GM21390 (cell line): ENCODE data around the gene TMEM208.
A peak's percentile ranks its signal among the peaks of the same experiment; 100 is the strongest.

Source experiments
- ATAC-seq: cut with Tn5 transposase; IDR thresholded peaks from one replicate; pipeline ENCODE4 v1.9.1; 2021; ENCODE audit not compliant: unreplicated experiment

TMEM208 gene

DNA sequence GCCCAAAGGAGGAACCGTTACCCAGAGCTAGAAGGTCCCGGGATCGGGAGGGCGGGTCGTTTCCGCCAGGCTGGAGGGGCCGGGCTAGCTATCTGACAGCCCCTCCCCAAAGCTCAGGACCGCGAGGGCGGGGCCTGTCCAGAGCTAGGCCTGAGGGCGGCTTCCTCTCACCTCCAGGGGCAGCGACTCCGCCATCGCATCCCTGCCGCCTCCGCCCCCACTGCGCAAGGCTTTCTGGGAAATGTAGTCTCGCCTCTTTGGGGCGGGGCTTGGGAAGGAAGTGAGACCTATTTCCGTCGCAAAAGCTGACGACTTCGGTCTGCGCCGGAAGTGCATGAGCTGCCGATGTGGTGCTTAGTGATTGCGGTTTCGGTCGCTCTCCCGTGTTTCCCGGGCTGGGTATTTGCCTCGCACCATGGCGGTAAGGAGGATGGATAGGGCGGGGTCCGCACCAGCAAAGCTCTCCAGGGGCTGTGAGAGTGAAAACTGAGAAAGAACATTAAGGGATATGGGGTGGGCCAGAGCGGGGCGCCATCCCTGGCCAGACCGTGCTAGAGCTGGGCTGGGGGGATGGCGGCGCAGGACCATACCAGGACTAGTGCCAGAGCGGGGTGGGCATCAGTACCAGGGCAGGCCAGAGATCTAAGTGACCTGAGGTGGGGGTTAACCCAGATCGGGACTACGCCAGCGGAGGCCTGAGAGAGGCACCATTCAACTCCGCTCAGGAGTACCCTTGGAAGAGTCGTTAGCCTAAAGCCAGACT is at the start of gene TMEM208:
TMEM208 (plus strand) TSS at position 327 of the 763 bp plus-strand sequence; CDS start at position 416, 89 bp downstream.
- ATAC-seq, result peak; percentile 93

DNA sequence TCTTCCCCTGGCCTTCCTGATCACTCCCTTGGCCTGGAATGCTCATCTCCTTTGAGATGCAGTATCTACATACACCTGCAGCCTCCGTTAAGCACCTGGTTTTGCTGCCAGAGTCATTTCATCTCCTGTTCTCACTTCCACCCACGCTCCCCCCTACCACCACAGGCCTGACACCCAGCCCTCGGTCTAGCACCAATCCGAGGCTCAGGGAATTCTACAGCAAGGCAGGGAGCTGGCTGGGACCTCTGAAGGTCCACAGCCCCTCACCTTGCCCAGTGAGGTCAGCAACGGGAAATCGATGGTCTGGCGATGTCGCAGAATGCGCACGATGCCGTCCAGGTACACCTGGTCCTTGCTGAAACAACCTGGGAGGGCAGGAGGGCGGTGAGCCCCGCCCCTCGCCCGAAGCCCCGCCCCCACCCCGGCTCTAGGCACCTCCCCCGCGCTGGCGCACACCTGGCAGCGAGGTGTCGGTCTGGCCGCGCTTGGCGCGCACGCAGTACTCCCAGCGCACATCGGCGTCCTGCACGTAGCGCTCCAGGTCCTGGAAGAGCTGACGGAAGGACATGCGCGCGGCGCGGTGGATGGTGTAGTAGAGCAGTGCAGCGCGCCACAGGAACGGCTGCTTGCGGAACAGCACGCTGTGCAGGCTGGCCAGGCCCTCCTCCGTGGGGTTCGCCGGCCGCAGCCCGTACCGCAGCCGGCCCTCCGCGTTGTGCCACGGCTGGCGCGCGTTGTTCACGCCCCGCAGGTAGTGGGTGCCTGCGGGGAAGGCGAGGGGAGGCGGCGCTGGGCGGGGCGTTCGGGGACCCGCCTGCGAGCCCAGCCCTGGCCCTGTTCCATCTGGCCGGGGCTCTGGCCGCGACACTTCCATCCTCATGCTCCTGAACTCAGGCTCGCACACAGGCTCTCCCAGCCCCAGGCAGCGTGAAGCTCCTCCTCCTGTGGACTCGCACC is 48.9 kb upstream of the TMEM208 start:
- no peak for ATAC-seq

DNA sequence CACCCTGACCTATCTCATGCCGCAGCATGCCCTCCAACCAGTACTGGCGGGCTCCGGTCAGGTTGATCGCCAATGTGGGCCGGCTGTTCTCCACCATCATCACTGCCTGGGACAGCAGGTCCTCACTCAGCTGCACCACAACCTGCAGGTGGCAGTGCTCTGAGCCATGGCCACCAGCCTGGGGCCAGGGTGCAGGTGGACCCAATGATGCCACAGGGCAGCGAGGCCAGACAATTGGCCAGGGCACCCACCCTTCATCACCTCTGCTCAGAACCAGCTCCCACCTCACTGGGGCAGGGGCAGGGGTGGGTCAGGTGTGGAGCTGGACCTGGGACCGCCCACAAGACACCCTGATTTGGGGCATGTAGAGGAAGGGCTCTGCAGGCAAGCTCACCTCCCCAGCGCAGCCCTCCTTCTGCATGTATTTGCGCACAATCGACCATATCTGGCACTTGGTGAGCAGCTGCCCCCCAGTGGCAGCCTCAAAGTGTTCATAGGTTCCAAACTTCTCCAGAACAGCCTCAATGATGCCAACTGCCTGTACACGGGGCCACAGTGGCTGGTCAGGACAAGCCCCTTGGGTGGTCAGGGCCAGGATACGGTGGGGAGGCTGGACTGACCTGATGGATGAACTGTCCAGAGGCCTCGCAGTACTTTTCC is 47.4 kb upstream of the TMEM208 start:
- ATAC-seq, result no peak

DNA sequence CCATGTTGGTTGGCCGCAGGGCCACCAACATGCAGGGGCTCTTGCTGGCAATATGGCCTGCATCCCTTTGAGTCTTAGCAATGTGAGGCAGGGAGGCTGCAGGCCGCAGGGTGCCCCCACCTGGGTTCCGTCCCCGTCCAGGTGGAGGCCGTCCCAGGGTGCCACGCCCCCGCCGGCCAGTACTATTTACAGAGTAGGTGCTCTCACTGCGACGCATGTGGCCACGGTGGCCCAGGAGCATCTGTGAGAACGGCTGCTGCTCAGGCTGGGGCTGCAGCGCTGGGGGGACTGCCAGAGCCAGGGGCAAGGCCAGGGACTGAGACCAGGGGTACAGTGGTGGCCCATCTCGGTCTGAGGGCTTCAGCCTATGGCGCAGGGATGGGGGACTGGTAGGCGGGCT is 46.8 kb upstream of the TMEM208 start:
- no peak for ATAC-seq

DNA sequence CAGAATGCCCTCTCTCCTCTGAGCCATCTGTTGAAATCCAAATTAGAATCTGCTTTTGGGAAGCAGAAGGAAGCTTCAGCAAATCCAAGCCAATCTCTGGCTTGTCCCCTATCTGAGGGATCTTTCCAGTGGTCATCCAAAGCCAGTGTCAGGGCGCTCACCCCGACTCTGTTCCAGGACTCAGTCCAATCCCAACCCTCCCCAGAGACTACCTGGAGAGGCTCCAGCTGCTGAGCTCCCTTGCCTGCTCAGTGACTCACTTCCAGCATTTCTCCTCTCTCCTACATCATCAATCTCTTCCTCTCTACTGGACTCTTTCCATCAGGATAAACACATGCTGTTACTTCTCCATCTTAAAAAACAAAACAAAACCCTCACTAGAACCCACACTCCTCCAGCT is 45.6 kb upstream of the TMEM208 start:
- ATAC-seq, result no peak

DNA sequence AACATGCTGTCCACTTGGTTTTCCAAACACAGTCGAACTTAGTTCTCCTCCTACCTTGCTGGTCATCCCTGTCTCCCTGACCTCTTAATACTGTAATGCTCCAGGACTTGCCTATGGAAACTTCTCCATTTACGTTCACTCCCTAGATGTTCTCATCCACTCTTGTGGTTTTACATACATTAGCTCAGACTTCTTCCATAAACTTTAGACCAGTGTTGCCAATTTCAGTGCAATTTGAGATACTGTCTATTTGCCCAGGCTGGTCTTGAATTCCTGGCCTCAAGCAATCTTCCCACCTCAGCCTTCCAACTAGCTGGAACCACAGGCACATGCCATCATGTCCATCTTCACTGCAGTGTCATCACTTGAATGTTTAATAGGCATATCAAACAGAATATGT is 44.6 kb upstream of the TMEM208 start:
- no peak for ATAC-seq

DNA sequence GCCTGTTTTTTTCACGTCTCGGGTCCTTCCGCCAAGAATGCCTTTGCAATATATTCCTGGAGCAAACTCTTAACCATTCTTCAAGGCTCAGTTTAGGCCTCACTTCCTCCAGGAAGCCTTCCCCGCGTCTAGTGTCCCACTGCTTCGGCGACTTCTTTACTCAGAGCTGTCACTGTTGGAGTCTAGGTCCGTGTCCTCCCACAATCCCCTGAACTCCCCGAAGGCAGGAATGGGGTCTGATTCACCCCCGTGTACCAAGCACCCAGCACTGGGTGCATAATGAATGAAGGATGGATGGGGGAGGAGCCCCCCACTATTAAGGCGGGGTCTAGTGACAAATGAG is 43.7 kb upstream of the TMEM208 start:
- no peak for ATAC-seq

DNA sequence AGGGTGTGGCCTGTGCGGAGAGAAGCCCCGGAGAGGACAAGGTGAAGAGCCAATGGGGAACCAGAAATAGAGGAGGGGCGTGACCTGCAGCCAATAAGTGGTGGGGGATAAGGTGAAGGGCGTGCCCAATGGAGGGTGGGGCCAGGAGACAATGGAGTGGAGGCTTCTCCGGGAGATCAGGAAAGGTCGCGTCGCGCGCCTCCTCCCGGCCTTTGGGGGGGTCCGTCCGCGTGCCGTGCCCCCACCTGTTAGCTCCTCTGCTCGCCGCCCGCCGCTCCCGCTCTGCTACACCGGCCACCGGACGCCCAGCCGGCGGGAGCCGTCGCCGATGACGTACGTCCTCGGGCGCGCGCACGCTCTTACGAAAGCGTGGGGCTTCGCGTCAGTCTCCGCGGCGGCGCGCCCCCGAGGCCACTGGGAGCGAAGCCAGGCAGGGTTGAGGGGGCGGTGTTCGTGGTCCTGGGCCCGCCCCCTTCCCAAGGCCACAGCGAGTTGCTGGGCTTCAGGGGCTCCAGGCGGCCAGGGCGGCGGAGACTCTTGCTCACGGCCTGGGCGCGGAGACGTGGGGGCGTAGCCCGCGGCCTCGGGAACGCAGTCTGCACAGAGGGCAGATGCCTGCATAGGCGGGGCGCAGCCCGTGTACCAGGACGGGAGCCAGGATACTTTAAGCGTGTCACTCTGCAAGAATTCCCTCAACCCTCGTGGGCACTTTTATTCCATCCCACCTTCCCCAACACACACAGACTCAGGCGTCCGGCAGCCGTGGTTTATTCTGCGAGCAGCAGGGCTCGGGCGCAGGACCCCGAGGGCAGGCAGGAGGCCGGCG is 43.1 kb upstream of the TMEM208 start, which contains the start of gene MATCAP1:
MATCAP1 (minus strand) TSS at position 337 of the 826 bp plus-strand sequence. CDS start 3,353 bp downstream, outside the sequence.
- peak; percentile 87 for ATAC-seq

DNA sequence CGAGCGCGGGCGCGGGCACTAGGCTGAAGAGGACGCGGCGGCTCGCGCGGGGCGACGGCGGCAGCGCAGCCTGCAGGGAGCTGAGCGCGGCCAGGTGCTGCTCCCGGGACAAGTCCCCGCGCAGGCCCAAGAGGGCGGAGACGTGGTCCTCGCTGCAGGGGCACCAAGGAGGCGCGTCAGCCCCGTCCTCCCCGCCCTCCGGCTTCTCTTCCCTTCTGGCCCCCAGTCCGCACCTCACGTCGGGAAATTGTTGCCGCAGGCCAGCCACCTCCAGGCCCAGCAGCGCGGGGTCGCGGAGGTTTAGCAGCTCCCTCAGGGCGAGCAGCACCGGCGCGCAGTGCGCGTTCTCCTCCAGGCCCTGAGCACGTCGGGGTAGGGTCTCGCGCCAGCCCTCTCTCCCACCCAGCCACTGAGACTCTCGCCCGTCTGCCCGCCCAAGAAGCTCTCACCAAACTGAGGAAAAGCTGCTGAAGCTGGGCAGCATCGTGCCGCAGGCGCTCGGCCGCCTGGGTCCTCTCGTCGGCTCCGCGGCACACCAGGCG is 42.4 kb upstream of the TMEM208 start:
- no peak for ATAC-seq

DNA sequence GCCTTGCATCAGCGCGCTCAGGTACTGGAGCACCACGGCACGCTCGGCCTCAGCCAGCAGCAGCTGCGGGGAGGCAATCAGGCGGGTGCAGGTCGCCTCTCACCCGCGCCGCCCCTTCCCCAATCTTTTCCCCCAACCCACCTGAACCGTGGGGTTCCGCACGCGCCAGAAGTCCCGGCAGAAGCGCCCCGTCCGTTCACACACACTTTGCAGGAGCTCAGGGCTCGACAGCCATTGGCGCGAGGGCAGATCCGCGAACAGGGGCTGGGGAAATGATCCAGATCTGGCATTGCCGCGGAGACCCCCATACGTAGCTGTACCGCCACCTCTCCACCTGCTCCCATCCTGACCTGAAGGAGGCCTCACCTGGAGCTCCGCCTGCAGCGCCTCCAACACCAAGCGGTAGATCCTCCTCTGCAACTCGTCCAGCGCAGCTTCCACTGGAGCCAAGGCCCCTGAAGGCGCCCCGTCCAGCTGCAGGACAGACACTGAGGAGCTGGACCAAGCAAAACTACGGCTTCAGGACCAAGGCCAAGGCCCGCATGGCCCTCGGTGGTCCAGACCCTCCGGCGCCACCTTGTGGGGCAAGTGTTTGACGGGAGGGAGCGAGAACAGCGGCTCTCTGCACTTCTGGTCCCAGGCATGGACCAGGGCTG is 41.8 kb upstream of the TMEM208 start:
- no peak for ATAC-seq

DNA sequence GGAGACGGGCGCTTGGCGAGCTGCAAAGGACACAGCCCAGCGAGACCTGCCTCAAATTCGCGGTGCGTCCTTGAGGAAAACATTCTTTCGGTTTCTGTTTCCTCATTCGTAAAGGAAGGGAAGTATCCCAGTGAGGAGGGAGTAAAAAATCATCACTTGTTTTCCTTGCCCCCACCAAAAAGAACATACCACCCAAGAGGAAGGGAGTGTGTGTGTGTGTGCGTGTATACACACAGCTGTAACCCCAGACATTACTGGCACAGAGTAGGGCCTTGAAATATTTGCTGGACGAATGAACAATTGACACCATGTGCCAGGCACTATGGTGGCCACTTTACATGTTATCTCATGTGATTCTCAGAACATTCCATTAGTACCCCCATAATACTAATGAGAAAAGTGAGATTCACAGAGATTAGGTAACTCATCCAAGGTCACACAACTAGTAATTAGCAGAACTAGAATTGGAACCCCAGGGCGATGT is 41.2 kb upstream of the TMEM208 start:
- no peak for ATAC-seq

DNA sequence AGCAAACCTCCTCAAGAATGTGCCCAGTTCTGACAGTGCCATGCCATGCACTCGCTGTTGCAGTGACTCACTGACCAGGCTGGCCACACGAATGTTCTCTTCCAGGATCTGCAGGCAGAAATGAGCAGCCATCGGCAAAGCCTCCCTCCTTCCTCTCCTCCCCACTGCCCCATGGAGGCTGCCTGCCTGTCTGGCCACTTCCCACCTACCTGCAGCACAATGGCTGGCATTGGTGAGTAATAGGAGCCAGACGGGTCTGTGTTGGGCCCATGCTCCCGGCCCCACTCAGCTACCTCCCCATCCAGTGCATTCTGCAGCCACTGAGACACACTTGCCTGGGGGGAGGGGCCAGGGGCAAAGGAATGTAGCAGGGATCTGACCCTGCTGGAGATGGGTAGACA is 40.4 kb upstream of the TMEM208 start:
- ATAC-seq, result no peak

DNA sequence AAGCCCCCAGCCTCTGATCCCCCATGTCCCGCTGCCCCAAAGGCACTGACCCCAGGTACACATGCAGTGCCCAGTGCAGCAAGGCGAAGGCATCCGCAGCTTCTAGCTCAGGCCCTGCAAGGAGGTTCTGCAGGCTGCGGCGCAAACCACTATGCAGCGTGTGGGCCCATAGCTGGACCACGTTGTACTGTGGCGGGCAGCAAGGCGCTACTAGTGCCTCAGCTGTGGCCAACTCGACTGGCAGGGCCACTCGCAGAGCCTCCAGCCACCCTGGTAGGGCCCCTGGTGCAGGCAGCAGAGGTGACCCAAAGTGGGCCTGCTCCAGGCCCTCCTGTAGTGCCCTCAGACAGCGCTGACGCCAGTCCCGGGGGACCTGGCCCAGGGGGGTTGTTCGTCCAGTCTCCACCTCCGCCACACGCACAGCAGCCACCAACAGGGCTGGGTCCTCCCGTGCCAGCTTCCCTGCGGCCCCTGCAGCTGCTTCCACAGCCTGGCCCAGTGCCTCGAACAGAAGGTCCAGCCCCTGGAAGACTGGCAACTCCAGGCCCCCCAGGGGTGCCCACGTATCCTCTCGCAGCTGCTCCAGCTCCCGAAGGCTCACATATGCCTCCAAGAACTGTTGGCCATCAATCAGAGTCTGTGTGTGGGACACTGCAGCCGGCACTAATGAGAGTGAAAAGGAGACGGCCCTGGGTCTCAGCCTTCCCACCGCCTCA is 39.6 kb upstream of the TMEM208 start:
- no peak for ATAC-seq

DNA sequence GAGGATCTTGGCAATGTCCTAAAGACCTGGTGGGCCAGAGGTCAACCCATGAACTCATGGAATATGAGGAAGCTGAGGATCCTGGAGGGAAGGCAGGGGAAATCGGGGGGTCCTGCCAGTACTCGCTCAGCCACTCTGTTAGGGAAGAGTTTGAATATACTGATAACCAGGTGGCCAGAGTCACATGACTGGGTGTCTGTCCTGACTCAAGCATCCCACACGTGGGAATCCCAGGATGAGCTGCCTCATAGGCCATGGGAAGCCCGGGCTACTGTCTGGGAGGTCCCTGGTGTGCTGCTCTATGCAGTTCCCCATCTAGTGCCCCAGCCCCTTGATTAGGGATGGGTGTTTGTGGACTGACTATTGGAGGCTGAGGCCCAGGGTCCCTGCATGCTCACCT is 38.6 kb upstream of the TMEM208 start:
- ATAC-seq, result no peak

DNA sequence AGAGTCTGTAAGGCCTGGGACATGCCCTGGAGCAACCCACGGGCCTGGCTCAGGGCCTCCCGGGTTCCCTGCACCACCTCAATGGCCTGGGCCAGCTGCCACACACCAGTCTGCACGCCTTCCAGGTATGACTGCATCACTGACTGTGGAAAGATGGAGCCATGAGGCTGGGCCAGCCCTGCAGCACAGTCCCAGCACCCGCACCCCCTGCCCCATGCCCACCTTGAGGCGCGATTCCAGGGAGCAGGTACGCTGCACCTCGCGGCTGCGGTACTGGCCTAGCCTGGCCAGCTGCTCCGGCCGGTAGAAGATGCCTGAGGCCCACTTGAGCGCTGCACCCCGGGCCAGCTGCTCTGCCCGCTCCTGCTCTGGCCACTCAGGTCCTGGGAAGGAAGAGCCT is 38.1 kb upstream of the TMEM208 start:
- no peak for ATAC-seq

DNA sequence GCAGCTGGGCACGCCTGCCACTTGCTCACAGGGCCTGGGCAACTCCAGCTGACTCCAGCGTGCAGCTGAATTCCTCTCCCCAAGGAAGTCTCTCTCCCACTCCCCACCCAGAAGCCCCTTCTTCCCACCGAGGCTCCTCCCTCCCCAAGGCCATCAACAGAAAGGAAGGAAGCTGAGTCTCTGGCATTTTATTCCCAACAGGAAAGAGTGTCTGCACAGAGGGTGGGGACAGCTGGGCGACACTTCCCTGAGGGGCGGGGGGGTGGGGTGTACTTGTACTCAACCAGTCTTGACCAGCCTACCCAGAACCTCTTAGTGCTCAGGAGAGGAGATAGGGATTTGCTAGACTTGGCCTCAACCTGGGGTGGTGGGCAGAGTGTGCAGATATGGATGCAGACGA is 36.9 kb upstream of the TMEM208 start, which contains the start of gene EXOC3L1:
EXOC3L1 (minus strand) TSS at position 96 of the 400 bp plus-strand sequence. CDS start 460 bp downstream, outside the sequence.
- no peak for ATAC-seq

DNA sequence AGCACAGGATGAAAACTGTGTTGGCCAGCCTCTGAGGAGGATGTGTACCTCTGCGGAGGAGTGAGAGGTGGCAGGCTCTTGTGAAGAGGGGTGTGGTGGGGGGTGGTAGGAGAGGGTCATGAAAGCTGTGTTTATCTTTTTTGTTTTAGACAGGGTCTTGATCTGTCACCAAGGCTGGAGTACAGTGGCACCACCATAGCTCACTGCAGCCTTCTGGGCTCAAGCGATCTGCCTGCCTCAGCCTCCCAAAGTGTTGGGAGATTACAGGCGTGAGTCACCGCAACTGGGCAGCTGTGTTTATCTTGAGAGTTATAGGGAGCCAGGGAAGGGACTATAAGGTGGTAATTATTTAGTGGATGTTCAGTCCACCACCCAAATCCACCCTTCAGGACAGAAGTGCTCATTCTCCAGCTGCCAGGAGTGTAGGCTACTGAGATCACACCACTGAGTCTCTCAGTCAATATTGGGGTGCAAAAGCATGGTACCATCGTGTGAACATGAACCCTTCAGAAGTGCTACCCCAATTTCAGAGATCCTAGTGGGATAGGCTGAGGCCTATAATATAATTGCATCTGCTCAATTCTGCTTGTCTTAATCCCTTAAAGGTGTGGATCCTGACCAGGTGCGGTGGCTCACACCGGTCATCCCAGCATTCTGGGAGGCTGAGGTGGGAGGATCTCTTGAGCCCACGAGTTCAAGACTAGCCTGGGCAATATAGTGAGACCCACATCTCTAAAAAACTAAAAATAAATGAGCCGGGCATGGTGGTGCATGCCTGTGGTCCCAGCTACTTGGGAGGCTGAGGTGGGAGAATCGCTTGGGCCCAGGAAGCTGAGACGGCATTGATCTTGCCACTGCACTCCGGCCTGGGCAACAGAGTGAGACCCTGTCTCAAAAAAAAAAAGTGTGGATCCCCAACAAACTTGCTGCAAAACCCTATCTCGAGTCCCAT is 36.2 kb upstream of the TMEM208 start:
- no peak for ATAC-seq
